Liver (tissue), 9 donors: ENCODE results near the gene SYMPK. TPM values are rescaled to one million over a fixed set of nuclear protein-coding genes. Genes with fewer than 3 reads are reported as not detected.
A peak's percentile ranks its signal among the peaks of the same experiment; 100 is the strongest.

Experiments
- DNase-seq: peaks from one replicate; pipeline ENCODE4 v3.0.0-alpha.2; 2017; ENCODE audit warnings: low spot score
- H3K27ac ChIP-seq, 2 donors: one replicate each; pipeline ENCODE4 v1.7.0; 2013; ENCODE audit warnings: inconsistent platforms in 2 of 2, low read length in 2 of 2, control low read depth in 1 of 2, low read depth in 1 of 2, mild to moderate bottlenecking in 1 of 2
- H3K27me3 ChIP-seq, 4 donors: one replicate each; pipeline versions ENCODE4 v1.6.1 to v1.7.0; 2013; ENCODE audit warnings: low read length in 3 of 4, inconsistent platforms in 1 of 4, mild to moderate bottlenecking in 1 of 4, moderate library complexity in 1 of 4; ENCODE audit not compliant: control insufficient read depth in 4 of 4, insufficient read depth in 4 of 4
- H3K36me3 ChIP-seq, 4 donors: one replicate each; pipeline versions ENCODE4 v1.6.1 to v1.7.0; 2013; ENCODE audit warnings: low read length in 3 of 4, mild to moderate bottlenecking in 3 of 4, low read depth in 1 of 4, moderate library complexity in 1 of 4; ENCODE audit not compliant: control insufficient read depth in 4 of 4, insufficient read depth in 3 of 4
- H3K4me1 ChIP-seq, 4 donors: one replicate each; pipeline versions ENCODE4 v1.6.1 to v1.7.0; 2013; ENCODE audit warnings: low read length in 3 of 4, mild to moderate bottlenecking in 3 of 4, moderate library complexity in 1 of 4; ENCODE audit not compliant: control insufficient read depth in 4 of 4, insufficient read depth in 4 of 4
- H3K4me3 ChIP-seq, 3 donors: one replicate each; pipeline versions ENCODE4 v1.6.1 to v1.7.0; 2013; ENCODE audit warnings: low read length in 3 of 3, control low read depth in 1 of 3, low read depth in 1 of 3, mild to moderate bottlenecking in 1 of 3
- H3K9ac ChIP-seq, 2 donors: one replicate each; pipeline ENCODE4 v1.7.0; 2013; ENCODE audit warnings: low read length in 2 of 2, mild to moderate bottlenecking in 2 of 2, moderate library complexity in 2 of 2, control low read depth in 1 of 2, low read depth in 1 of 2
- H3K9me3 ChIP-seq, 4 donors: one replicate each; pipeline versions ENCODE4 v1.6.1 to v1.7.0; 2013; ENCODE audit warnings: low read length in 3 of 4; ENCODE audit not compliant: control insufficient read depth in 4 of 4
- ATF3 ChIP-seq: IDR thresholded peaks from 2 replicates; pipeline ENCODE4 v1.6.1; 2016; ENCODE audit warnings: antibody characterized with exemption
- EGR1 ChIP-seq, 2 donors: IDR thresholded peaks; 2 replicates each; pipeline ENCODE4 v1.6.1; 2016 to 2018; ENCODE audit warnings: antibody characterized with exemption in 2 of 2, low read depth in 2 of 2
- FOXA1 ChIP-seq: IDR thresholded peaks from 2 replicates; pipeline ENCODE4 v1.6.1; 2016; ENCODE audit warnings: antibody characterized with exemption
- FOXA2 ChIP-seq: IDR thresholded peaks from 2 replicates; pipeline ENCODE4 v1.6.1; 2016; ENCODE audit warnings: antibody characterized with exemption
- GABPA ChIP-seq, 2 donors: IDR thresholded peaks in 1 of 2; conservative IDR thresholded peaks in 1 of 2; 2 replicates each; pipeline ENCODE4 v1.6.1; 2016; ENCODE audit warnings: antibody characterized with exemption in 2 of 2, mild to moderate bottlenecking in 1 of 2, moderate library complexity in 1 of 2
- HNF4A ChIP-seq, 2 donors: conservative IDR thresholded peaks; 2 replicates each; pipeline ENCODE4 v1.6.1; 2016; ENCODE audit warnings: antibody characterized with exemption in 2 of 2, mild to moderate bottlenecking in 2 of 2
- HNF4G ChIP-seq: IDR thresholded peaks from 2 replicates; pipeline ENCODE4 v1.6.1; 2016; ENCODE audit warnings: antibody characterized with exemption
- JUND ChIP-seq, 2 donors: IDR thresholded peaks; 2 replicates each; pipeline ENCODE4 v1.6.1; 2016; ENCODE audit warnings: antibody characterized with exemption in 2 of 2
- MAX ChIP-seq: IDR thresholded peaks from 2 replicates; pipeline ENCODE4 v1.6.1; 2016; ENCODE audit warnings: antibody characterized with exemption
- RAD21 ChIP-seq, 2 donors: IDR thresholded peaks; 2 replicates each; pipeline ENCODE4 v1.6.1; 2016; ENCODE audit warnings: antibody characterized with exemption in 2 of 2, mild to moderate bottlenecking in 2 of 2
- REST ChIP-seq: IDR thresholded peaks from 2 replicates; pipeline ENCODE4 v1.6.1; 2016; ENCODE audit warnings: antibody characterized with exemption, mild to moderate bottlenecking
- RXRA ChIP-seq, 2 donors: IDR thresholded peaks; 2 replicates each; pipeline ENCODE4 v1.6.1; 2017 to 2018; ENCODE audit warnings: antibody characterized with exemption in 2 of 2, mild to moderate bottlenecking in 1 of 2
- SP1 ChIP-seq: IDR thresholded peaks from 2 replicates; pipeline ENCODE4 v1.6.1; 2018; ENCODE audit warnings: antibody characterized with exemption, mild to moderate bottlenecking
- TAF1 ChIP-seq: conservative IDR thresholded peaks from 2 replicates; pipeline ENCODE4 v1.6.1; 2016; ENCODE audit warnings: antibody characterized with exemption, mild to moderate bottlenecking
- YY1 ChIP-seq: IDR thresholded peaks from 2 replicates; pipeline ENCODE4 v1.6.1; 2016; ENCODE audit warnings: antibody characterized with exemption, mild to moderate bottlenecking
- WGBS: extraction: QIAGEN DNeasy Blood & Tissue Kit; methylation state at CpG from one replicate; pipeline ENCODE4 v1.1.7; 2013; 5-methylcytosine and 5-hydroxymethylcytosine counted together
- polyA plus RNA-seq, 2 donors: library from polyadenylated mRNA; stranded (reverse) in 1 of 2; unstranded in 1 of 2; fragments of 200-250 nt in 1 of 2; fragments of >200 nt in 1 of 2; fragmentation: Nextera tagmentation in 1 of 2; extraction: Ambion mirVana in 1 of 2; gene quantifications; one replicate each; pipeline versions ENCODE4 v1.2.1 to v1.2.3, GENCODE V29; 2013 to 2015
- total RNA-seq, 2 donors: library from RNA; depleted of rRNA; stranded (reverse); fragments of >200 nt; gene quantifications; one replicate each; pipeline ENCODE4 v1.2.3, GENCODE V29; 2014
- TF ChIP-seq, protein P1 (sequence below): fragments of 150-350 bp; IDR thresholded peaks from 2 replicates; pipeline ENCODE4 v1.5.1; 2017; ENCODE audit warnings: improper control_type of control experiment, low read depth, low read length; ENCODE audit not compliant: missing input control
- TF ChIP-seq, protein P2 (sequence below): IDR thresholded peaks from 2 replicates; pipeline ENCODE4 v1.6.1; 2016; ENCODE audit warnings: antibody characterized with exemption
- donor health status: healthy.
- donor health status: healthy.
- donor health status: healthy.
- donor health status: healthy.
- donor health status: healthy.

Gene SYMPK
- total and polyA plus RNA-seq, 4 donors, result 5.5 to 26.1 (median 24.1) TPM

DNA sequence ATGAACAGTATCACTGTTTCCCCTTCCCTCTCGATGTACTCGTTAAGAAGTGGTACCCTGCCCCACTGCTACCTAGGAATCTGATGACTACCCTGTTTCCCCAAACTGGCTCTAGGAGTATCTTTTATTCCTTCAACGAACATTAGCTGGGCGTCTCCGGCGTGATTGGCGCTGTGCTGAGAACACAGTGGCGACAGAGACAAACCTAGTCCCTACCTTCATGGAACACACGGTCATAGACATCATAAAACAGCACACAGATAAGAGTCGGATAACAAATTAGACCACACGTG lies 730 bp downstream of the SYMPK start:
- WGBS, result 1% methylated on average over 11 of the region's 11 CpGs
- H3K27ac ChIP-seq, result peak overlapping the region; percentile 82 to 93

More for the DNA sequence above, 730 bp downstream of the SYMPK start:
- DNase-seq, result no peak
- H3K9me3 ChIP-seq, result no peaks in the 10 kb centered on the region
- H3K4me1 ChIP-seq, result peaks cover 4 to 44% (median 29%) of the 10 kb centered on the region in 4 donors
- H3K36me3 ChIP-seq, result peaks cover 0 to 3% (median 1%) of the 10 kb centered on the region in 4 donors
- H3K27me3 ChIP-seq, result no peaks in the 10 kb centered on the region
- peak overlapping the region; percentile 82 to 99 (median 91) for H3K4me3 ChIP-seq
- peak overlapping the region; percentile 64 to 79 for H3K9ac ChIP-seq
- TF ChIP-seq EGR1 (IDR thresholded peaks at IDR 0.05; ENCODE audit: low read depth in 2 of 2) (no peak), ATF3 (no peak), SP1 (no peak), HNF4G (no peak), RXRA (IDR thresholded peaks at IDR 0.05) (no peak), REST (no peak), MAX (no peak), GABPA (IDR thresholded peaks at IDR 0.05 in 1 of 2, conservative IDR thresholded peaks at IDR 0.05 in 1 of 2) (no peak), HNF4A (conservative IDR thresholded peaks at IDR 0.05) (no peak), TAF1 (no peak), RAD21 (IDR thresholded peaks at IDR 0.05) (no peak), FOXA2 (no peak), JUND (IDR thresholded peaks at IDR 0.05) (no peak), YY1 (no peak), FOXA1 (no peak)
- TF ChIP-seq, protein P1, sequence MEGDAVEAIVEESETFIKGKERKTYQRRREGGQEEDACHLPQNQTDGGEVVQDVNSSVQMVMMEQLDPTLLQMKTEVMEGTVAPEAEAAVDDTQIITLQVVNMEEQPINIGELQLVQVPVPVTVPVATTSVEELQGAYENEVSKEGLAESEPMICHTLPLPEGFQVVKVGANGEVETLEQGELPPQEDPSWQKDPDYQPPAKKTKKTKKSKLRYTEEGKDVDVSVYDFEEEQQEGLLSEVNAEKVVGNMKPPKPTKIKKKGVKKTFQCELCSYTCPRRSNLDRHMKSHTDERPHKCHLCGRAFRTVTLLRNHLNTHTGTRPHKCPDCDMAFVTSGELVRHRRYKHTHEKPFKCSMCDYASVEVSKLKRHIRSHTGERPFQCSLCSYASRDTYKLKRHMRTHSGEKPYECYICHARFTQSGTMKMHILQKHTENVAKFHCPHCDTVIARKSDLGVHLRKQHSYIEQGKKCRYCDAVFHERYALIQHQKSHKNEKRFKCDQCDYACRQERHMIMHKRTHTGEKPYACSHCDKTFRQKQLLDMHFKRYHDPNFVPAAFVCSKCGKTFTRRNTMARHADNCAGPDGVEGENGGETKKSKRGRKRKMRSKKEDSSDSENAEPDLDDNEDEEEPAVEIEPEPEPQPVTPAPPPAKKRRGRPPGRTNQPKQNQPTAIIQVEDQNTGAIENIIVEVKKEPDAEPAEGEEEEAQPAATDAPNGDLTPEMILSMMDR, result no peak
- TF ChIP-seq, protein P2, sequence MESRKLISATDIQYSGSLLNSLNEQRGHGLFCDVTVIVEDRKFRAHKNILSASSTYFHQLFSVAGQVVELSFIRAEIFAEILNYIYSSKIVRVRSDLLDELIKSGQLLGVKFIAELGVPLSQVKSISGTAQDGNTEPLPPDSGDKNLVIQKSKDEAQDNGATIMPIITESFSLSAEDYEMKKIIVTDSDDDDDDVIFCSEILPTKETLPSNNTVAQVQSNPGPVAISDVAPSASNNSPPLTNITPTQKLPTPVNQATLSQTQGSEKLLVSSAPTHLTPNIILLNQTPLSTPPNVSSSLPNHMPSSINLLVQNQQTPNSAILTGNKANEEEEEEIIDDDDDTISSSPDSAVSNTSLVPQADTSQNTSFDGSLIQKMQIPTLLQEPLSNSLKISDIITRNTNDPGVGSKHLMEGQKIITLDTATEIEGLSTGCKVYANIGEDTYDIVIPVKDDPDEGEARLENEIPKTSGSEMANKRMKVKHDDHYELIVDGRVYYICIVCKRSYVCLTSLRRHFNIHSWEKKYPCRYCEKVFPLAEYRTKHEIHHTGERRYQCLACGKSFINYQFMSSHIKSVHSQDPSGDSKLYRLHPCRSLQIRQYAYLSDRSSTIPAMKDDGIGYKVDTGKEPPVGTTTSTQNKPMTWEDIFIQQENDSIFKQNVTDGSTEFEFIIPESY, result no peak
